Hepatocyte (in vitro differentiated cells): Measurements from ENCODE around the gene QRSL1. TPM values are rescaled to one million over a fixed set of nuclear protein-coding genes. Genes with fewer than 3 reads are reported as not detected.

Experiments
- polyA plus RNA-seq: library from polyadenylated mRNA; unstranded; fragments of >200 nt; fragmentation: Nextera tagmentation; extraction: Ambion mirVana; gene quantifications from 2 replicates; pipeline ENCODE4 v1.2.1, GENCODE V29; 2016
- small RNA-seq: library from RNA; depleted of rRNA; stranded (forward); fragments of <200 nt; gene quantifications from one replicate; pipeline ENCODE3, GENCODE V24; 2014
- total RNA-seq: library from RNA; depleted of rRNA; stranded (reverse); fragments of >200 nt; gene quantifications from 2 replicates; pipeline ENCODE4 v1.2.3, GENCODE V29; 2014

QRSL1 gene
- total and polyA plus RNA-seq, 2 experiments from 2014 or later: 9.9 to 13.6 TPM

Small RNA genes lying within 50 kb of the gene (small RNA-seq; reads per million reads assigned to genes)
- not detected for gene RNU6-527P

Other genes with a start within 250 kb of the QRSL1 start
- 4.9 and 8.5 TPM in 2 replicates for gene RTN4IP1, start 80 bp upstream of the QRSL1 start, total RNA-seq
- 6.0 and 6.2 TPM in 2 replicates for gene RTN4IP1, start 80 bp upstream of the QRSL1 start, polyA plus RNA-seq